Activated effector memory CD4-positive, alpha-beta T cell treated with Interleukin-2 at 50 U/mL for 16 hours (primary cell): ENCODE data around the gene NELFA.
"Not testable (repeated sequence)": the region's sequence is repeated elsewhere in the genome, so short reads cannot be mapped to it uniquely, and the experiment has no call there.

ENCODE experiments used
- DNase-seq: peaks from one replicate; pipeline ENCODE4 v3.0.0-alpha.2; 2020

NELFA gene

DNA sequence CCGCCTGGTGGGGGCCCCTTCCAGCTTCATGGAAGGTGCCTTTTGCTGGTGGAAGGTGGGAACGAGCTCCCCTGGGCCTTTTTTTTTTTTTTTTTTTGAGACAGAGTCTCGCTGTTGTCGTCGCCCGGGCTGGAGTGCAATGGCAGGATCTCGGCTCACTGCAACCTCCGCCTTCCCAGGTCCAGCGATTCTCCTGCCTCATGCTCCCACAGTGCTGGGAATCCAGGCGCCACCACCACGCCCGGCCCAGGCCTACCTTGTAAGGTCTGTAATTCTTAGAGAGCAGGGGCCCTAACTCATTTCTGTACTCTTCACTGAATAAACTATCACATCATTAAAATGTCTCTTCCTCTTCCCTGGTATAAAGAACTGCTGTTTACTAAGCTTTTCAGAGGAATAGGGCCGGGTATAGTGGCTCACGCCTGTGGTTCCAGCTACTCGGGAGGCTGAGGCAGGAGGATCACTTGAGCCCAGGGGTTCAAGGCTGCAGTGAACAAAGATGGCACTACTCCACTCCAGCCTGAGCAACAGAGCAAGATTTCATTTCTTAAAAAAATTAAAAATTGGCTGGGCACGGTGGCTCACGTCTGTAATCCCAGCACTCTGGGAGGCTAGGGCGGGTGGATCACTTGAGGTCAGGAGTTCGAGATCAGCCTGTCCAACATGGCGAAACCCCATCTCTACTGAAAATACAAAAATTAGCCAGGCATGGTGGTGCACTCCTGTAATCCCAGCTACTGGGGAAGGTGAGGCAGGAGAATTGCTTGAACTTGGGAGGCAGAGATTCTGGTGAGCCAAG is 14.9 kb downstream of the NELFA start:
- DNase-seq: not testable (repeated sequence)

DNA sequence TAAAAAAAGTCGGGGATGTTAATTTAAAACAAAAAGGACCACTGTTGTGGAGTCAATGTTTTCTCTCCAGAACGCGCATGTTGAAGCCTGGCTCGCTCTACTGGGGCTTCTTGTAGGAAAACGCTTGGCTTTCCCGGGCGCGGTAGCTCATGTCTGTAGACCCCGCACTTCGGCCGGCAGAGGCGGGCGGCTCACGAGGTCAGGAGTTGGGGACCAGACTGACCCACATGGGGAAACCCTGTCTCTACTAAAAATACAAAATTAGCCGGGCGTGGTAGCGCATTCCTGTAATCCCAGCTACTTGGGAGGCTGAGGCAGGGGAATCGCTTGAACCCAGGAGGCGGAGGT is 15.6 kb downstream of the NELFA start:
- DNase-seq: no peak

- DNase-seq: no peak
Observed at GRCh38 chr4:1992468-1993168, 16.2 kb downstream of the NELFA start.

- DNase-seq: no peak
Observed at GRCh38 chr4:1991596-1992434, 17.0 kb downstream of the NELFA start.

GRCh38 chr4:1991087-1991486 is 17.7 kb downstream of the NELFA start:
- DNase-seq: no peak

GRCh38 chr4:1990676-1991075 is 18.1 kb downstream of the NELFA start:
- DNase-seq: no peak

DNA sequence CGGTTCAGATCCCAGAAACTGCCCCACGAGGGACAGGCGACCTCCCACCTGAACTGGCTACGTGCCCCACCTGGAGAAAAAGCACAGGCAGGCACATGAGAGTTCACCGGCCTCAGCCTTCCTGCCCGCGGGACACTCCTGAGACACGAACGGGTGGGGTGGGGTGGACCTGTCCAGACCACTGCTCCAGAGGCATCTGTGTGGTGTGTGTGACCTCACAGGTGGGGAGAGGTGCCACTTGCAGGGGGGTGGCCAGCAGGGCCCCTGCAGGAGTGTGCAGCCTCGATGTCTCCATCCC is 18.5 kb downstream of the NELFA start:
- no peak for DNase-seq

- no peak for DNase-seq
Observed at GRCh38 chr4:1989533-1990347, 19.0 kb downstream of the NELFA start.

DNA sequence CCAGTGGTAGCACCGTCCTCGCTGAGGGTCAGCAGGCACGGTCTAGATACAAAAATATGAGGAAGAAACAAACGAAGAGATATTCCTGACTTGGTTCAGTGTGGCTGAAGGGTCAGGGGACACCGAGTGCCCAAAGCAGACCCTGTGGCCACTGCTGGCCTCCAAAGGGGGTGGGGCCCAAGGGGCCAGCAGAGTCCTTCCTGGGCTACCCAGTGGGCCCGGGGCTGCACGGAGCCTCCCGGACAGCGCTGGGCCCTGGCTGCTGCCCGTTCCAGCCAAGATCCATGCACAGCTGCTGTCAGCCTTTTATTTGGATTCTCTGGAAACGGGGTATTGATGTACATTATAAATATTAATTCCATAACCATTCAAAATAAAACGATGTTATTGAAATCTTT is 20.4 kb downstream of the NELFA start:
- no peak for DNase-seq

GRCh38 chr4:1987721-1988326 is 20.9 kb downstream of the NELFA start:
- DNase-seq: no peak

- DNase-seq: no peak
Observed at GRCh38 chr4:1987296-1987695, 21.5 kb downstream of the NELFA start.

DNA sequence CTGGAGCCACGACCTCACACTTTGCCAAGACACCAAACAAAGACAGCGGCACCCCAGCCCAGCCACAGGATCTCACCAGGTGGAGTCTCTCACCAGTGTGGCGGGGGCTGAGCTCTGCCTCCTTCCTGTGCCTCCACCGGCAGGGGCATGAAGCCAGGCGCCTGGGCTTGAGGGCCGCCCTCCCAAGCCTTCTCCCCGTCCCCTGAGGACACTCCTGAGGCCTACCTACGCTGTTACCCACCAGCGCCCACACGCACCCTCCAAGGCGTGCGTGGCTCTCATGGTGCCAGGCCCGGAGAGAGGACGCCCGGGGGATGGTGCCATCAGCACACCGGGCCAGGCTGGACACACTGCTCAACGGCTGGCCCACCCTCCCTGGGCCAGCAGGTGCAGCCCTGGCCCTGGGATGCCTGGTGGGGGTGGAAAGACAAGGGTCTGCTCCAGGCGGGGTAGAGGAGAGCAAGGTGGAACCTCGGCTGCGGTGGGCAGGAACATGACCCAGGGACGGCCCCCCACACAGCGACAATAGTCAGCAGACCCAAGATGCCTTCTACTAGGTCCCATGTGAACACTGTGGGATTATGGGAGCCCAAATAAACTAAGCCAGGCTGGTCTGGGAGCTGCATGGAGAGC is 22.1 kb downstream of the NELFA start:
- no peak for DNase-seq

DNA sequence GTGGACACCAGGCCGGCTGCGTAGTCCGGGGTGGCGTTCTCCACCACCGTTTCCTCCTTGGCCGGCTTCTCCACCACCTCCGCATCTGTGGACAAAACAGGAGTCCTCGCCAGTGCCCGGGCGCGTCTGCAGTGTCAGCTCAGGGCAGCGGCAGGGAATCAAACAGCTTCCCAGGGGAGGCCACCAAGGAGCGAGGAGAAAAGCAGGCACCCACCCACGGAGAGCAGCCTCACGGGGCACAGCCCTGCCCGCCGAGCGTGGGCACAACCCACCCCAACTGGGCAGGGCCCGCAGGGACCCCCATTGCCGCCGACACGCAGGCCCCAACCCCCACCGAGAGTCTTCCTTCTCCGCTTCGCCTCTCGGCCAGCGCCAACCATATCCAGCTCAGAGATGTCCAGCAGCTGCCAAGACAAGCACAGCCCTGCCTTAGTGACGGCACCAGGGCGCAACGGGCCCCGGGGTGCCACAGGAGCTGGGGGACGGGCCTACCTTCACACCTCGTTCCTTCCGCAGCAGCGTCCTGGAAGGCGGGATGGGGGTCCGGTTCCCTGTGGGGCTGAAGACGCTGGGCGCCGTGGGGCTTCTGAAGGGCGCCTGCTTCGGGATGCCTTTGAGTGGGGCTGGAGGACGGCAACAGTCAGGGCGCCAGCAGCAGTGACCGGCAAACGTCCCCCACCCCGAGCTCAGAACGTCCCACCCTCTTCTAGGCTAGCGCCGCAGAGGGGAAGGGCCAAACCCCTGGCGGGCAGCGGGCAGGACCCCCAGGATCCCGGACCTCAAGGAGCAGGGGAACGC is 22.8 kb downstream of the NELFA start:
- DNase-seq: no peak

- no peak for DNase-seq
Observed at GRCh38 chr4:1985294-1985693, 23.5 kb downstream of the NELFA start.

- DNase-seq: no peak
Observed at GRCh38 chr4:1984406-1985191, 24.2 kb downstream of the NELFA start.

DNA sequence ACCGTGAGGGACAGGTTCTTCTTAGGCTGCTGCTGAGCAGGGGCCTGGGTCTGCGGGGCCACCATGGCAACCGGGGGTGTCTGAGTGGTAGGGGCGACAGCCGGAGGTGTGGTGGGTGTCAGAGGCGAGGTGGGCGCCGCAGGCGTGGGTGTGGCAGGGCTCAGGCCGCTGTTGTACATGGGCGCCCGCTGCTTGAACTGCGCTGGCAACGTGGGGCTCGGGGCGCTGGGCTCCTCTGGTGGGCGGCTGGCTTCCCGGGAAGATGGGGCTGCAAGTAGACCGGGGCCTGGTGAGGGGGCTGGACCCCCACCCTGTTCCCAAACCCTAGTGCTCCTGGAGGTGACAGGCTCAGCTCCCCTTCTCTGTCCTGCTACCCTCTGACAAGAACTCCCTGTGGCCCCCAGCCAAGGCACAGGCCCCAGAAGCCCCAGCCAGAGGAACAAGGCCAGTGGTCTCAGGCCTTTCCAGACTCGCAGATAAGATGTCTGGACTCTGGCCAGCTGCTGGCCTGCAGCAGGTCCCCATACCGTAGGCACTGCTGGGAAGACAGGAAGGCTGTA is 24.8 kb downstream of the NELFA start:
- DNase-seq: no peak

DNA sequence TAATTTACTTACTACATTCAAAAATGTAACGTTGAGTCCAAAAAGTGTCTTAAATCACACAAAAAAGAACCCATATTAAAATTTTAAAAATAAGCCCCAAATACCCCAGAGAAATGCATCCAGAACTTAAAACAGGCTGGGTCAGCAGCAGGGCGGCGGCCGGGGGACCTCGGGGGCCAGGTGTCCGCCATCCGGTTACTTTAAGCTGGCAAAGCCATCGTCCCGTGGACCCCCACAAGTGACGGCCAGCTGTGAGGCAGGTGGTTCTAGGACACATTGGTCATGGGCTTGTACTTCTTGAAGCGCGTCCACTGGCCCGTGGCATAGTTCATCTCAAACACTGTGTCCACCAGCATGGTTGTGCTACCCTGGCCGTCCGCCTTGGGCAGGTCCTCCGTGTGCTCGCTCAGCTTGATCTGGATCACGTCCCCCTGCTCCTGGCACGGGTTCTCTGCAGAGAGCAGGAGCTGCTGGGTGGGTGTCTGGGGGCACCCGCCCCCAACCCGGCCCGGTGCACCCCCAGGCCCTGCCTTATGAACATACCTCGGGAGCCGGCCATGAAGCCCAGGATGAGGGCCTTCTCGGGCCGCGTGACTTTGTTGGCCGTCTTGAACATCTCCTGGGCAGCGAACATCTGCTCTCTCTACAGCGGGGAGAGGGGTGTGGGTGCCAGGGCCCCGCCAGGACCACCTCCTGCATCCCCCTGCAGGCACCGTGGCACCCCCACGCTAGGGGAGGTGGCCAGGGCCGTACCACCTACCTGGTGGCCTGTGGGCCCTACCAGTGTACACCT is 25.5 kb downstream of the NELFA start:
- DNase-seq: no peak

GRCh38 chr4:1982124-1983052 is 26.4 kb downstream of the NELFA start:
- DNase-seq: no peak
